GM12874 (cell line): Measurements from ENCODE around the gene ERCC4.

Source experiments
- TF ChIP-seq, protein P1 (sequence below): IDR thresholded peaks from 2 replicates; pipeline ENCODE4 v1.5.1; 2011; ENCODE audit warnings: low read depth, mild to moderate bottlenecking, control low read depth, low read length, moderate library complexity; ENCODE audit not compliant: insufficient read depth

The ERCC4 gene

DNA sequence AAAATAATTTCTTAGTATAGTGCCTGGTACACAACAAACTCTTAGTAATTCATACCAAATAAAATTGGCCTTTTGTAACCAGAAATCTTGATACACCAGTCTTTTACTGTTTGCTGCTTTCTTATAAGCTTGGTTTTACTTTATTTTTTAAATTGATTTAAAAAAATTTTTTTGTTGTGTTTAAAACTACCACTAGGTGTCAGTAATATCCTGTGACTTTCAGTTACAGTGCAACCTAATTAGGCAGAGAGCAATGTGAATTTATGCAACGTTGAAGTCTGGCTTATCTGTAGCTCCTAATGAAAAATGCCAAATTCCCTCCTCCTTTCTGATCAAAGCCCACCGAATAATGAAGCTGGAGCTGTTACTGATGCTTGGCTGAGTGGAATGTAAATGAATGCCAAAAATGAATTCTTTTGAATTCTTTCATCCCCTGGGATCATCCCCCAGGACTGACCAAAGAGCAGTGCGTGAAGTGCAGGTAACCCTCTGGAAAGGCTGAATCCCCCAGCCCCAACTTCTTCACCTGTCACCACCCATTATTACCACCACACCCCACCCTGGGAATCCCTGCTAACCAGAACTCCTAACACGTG lies 3.8 kb downstream of the ERCC4 start:
- TF ChIP-seq, protein P1, sequence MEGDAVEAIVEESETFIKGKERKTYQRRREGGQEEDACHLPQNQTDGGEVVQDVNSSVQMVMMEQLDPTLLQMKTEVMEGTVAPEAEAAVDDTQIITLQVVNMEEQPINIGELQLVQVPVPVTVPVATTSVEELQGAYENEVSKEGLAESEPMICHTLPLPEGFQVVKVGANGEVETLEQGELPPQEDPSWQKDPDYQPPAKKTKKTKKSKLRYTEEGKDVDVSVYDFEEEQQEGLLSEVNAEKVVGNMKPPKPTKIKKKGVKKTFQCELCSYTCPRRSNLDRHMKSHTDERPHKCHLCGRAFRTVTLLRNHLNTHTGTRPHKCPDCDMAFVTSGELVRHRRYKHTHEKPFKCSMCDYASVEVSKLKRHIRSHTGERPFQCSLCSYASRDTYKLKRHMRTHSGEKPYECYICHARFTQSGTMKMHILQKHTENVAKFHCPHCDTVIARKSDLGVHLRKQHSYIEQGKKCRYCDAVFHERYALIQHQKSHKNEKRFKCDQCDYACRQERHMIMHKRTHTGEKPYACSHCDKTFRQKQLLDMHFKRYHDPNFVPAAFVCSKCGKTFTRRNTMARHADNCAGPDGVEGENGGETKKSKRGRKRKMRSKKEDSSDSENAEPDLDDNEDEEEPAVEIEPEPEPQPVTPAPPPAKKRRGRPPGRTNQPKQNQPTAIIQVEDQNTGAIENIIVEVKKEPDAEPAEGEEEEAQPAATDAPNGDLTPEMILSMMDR, result no peak

DNA sequence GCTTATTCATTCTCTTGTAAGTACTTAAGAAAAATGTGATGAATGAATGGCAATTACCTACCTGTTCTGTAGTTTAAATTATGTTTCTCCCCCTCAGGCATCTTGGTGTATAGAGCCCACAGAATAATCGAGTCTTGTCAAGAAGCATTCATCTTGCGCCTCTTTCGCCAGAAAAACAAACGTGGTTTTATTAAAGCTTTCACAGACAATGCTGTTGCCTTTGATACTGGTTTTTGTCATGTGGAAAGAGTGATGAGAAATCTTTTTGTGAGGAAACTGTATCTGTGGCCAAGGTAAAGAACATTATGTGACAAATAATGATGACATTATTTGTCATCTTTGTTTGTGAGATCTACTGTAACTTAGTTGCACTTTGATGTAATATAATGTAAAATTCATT lies 6.5 kb downstream of the ERCC4 start:
- TF ChIP-seq, protein P1, result no peak

DNA sequence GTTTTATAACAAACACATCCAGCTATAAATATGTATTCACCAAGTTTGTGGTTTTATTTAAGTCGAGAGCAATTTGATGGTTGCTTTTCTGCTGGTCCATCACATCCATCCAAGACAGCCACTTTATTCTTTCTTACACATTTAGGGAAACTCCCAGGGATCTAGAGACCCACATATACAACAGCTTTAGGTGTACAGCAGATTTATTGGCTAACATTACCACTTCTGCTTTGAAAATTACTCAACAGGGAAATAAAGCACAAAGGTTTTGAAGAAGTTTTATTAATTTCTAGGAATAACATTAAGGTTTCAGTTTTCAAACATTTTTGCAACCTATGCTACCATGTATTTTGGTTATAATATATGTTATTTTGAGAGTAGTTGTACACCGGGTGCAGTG lies 6.9 kb downstream of the ERCC4 start:
- TF ChIP-seq, protein P1, result no peak

DNA sequence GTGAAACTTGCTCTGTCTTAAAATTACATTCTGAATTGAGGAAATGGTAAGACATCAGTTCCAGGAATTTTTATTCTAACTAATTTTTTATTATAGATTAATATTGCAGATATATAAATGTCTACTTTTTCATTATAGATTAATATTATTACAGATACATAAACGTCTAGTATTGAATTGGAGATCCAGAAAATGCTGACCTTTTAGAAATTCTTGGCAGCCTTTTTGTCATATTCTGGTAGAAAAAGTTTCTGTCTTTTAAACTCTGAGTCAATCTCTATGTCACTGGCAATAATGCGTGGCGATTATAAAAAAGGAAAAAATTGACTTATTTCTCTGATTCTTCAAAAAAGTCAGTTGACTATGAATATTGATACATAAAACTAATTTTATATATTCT lies 8.7 kb downstream of the ERCC4 start:
- TF ChIP-seq, protein P1, result no peak

DNA sequence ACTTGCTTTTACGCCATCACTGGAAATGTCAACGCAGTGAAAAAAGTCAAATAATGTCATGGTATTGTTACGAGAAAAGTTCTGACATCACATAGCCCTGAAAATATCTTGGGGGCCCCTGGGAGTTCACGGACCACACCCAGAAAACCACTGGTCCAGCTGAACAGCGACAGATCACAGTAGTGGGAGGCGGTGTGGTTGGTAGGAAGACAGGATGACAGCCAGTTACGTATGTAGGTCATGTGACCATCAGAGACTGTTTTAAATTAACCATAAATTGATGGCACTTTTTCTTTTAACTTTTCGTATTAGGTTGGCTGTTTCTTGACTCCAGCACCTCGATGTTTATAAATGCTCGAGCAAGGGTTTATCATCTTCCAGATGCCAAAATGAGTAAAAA lies 11.9 kb downstream of the ERCC4 start:
- TF ChIP-seq, protein P1, result no peak

DNA sequence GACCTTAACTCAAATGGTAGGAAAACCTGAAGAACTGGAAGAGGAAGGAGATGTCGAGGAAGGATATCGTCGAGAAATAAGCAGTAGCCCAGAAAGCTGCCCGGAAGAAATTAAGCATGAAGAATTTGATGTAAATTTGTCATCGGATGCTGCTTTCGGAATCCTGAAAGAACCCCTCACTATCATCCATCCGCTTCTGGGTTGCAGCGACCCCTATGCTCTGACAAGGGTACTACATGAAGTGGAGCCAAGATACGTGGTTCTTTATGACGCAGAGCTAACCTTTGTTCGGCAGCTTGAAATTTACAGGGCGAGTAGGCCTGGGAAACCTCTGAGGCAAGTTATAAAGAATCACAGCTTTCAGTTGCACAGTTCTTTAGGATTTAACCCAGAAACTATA lies 15.5 kb downstream of the ERCC4 start:
- TF ChIP-seq, protein P1, result peak; percentile 42; the same call in 1 of the 2 replicates

DNA sequence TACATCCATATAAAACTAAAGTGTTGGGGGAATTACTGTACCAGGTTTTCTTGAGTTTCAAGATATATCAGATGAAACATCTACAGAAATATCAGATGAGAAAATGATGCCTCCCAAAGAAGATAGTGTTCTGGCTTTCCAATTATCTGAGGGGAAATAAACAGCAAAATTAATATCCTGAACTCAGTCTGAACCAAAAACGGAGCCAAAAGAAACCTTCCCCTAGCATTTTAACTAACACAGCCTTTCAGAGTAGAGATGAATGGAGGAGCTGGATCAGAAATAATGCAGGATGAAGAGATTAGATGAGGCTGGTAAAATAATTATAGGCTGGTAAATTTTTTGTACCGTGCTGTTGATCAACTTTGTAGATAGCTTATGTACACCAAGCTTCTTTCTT lies 16.2 kb downstream of the ERCC4 start:
- TF ChIP-seq, protein P1, result no peak
